ENCODE measurements around the gene TNS3.

Gene TNS3

DNA sequence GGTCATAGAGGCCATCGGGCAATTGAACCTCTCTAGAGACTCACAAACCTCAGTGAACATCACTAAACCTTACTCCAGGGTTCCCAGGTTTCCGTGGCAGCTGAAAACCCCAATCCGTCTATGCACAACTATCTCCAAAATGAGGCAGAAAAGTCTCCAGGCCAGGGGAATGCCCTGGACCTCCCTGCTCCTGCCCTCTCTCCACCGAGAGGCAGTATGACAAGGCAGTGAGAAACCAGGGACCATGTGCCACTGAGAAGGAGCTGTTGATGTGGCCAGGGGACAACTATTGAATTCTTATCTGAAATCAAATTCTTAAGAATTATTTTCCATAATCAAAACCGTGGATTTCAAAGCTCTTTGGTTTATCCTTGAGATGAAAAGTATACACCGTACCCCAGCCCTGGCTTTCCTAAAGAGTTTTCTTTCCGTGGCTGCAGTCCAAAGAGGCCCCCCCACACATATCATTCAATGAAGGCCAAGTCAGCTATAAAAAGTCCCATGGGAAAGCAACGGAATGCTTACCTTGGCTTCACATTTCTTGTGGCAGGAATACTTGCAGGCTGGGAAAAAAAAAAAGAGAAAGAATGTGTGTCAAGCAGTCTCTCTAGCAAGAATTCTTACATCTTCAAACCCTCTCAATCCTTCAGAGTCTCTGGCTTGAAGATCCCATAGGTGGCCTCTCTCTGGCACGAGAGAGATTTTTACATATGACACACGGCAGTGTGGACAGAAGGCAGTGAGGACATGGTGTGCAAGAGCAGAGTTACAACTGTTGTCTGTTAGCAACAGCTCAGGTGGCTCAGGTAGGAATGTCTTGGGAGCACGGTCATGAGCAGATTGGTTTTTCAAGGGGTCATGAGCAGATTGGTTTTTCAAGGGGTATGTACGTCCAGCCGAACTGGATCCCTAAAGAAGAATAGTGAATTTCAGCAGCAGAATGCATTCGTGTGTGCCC, 75.2 kb downstream of the TNS3 start:
- DNase-seq (ENCODE audit: low read depth in 2 of 2): no peak

DNA sequence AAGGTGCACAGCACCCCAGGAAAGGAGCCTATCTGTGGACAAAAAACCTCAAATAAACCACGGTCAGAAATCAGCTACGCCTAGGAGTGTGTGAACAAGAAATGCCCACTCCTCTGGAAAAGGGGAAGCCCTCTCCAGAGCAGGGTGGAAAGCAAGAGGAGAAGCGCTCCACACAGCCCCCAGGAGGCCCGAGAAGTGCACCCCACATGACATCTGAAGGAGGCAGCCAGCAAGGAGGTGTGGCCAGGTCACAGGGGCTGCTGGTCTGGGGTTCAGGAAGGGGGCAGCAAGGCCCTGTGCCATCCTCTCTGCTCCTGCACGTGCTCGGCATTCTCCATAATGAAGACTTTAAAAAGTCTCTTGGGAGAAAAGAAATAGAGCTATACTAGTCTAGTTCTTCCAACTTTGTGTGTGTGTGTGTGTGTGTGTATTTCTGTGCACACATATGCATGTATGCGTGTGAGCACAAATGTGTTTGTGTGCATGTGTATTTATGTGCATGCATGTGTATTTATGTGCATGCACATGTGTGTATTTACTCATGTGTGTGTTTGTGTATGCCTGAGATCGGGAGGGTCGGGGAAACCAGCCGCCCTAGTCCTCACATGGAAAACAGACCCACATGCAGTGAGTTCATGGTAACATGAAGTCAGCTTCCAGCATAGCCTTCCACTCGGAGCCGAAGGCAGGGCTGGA, 76.5 kb downstream of the TNS3 start:
- DNase-seq (ENCODE audit: low read depth in 2 of 2): no peak

DNA sequence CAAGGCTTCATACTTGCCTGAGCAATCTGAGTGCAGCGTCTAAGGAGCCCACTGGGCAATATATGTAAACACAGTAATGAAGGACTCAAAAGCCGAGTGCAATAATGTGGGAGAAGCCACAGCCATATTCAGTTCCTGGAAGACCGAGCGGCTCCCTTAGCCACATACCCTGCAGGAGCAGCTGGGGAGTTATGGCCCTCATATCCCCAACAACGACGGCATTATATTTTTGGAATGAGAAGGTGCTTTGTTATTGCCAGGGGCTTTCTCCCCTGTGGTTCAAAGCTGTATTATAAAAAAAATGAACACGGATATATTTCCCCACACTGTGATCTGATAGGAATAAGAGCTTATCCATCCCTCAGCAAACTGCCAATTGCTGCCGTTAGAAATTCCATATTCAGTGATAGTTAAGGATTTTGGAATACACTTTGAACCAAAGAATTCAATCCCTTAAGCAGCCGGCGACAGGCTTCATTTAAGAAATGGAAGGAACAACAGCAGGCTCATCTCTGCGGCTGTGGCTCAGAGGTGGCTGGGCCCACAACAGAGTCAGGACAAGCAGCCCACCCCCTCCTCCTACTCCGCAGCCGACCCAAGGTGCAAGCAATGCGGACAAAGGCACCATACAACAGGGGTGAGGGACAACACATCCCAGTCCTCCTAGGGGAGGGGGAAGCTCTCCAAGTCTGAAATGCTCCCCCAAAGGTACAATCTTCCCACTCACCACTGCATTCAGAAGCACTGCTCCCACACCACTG, 77.2 kb downstream of the TNS3 start:
- no peak for DNase-seq (ENCODE audit: low read depth in 2 of 2)

DNA sequence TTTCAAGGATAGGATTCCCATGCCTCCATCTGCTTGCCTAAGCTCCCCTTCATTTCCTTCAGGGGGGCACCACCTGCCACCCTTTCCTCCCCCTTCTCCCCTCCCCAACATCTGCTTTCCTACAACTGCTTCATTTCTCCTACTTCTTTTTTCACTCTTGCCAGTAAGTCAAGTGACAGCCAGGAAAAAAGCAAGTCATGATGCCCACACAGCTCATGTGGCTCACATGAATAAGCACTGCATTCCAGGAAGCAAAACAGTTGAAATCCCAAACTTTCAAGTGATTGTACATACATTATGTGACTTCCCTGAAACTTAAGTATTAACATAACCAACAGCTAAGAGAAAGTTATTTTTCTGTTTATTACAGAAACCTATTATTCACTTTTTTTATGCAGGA, 78.6 kb downstream of the TNS3 start:
- no peak for DNase-seq (ENCODE audit: low read depth in 2 of 2)

DNA sequence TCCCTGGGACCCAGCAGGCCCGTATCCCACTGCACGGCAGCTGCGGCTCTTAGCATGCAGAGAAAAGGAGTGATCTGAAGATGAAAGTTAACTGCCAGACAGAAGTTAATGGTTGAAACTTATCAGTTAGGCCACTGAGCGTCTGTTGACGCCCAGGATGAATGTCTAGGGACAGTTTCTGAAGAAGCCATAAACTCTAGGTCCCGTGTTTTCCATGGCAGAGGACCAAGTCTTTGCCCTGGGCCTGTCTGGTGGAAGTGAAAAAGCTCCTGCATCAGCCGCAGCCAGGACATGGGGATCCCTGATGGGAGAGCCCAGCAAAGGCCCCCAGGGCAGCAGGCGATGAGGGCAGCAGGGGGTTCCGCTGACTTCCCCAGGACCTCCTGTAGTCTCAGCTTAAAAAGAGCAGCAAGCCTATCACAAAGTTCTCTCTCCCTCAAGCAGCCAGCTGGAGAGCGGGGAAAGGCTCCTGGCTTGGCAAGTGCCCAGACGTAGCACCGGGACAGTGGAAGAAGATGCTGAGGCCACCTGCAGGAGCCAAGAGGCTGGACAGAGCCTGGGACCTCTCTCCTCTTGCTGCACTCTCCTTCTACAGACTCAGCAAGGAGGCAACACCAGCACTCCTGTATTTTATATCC, 79.6 kb downstream of the TNS3 start:
- no peak for DNase-seq (ENCODE audit: low read depth in 2 of 2)

DNA sequence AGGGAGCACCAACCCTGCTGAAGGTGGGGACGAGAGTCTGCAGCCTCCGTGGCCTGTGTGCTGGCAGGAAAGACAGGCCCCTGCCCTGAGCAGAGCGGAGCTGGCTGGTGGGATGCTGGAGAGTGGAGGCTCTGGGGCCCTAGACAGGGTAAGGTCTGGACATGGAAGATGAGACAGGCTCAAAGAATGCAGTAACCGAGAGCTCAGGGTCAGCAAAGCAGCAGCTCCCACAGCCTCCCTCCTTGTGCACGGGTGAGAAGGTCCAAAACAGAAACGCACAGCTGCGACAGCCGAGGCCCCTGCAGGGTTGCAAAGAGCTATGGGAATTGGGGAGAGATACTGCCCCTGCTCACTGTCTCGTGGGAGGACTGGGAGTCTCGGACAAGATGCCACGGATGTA, 80.5 kb downstream of the TNS3 start:
- no peak for DNase-seq (ENCODE audit: low read depth in 2 of 2)

DNA sequence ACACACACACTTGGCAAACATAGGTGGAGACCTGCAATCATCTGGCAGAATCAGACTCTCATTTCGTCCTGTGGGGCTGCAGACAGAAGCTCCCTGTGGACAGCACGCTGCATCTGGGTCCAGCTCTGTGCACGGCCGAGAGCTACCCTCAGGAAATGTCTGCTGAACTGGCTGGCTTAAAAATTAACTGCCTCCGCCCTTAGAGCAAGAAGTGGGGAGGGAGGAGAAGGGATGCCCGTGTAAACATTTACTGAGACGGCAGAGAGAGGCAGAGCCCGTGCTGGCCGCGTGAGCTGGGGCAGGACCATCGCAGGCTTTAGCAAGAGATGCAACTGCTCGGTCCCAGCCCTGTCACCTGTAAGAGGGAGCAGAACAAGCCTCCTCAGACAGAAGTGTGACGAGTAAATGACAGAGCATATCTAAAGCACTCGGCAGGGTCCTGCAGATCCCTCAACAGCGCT, 81.8 kb downstream of the TNS3 start:
- no peak for DNase-seq (ENCODE audit: low read depth in 2 of 2)

DNA sequence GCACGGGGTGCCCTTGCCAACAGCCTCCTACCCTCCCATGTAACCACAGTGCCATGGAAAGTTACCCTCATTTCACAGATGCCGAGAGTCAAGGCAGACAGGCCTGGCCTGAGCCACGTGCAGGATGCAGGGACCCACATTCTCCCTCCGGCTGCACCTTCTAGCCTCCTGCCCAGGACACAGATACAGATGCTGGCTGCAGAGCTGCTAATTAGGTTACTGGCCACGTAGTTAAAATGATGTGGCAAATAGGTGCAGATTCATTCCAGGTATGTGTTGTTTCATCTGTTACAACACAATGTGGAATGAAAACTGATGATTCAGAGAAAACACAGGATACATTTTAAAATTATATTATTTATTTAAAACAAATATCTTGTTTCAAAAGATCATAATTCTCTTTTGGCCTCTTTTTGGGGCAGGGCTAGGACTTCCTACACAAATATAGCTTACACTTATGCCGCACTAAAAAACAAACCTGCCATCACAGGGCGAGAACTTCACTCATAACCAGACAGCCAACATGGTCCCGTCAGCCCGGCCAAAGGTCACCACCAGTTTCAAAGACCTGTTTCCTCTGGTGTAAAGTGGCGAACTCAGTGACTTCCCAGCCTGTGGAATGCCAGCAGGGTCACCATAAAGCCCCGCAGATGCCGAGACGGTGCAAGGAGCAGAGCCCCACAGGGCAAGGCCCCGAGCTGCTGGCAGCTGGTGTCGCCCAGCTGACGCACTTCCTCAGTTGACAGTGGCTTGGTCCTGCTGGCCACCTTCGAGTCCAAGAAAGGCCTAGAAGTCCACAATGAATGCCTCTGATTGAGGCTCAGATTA, 83.5 kb downstream of the TNS3 start:
- no peak for DNase-seq (ENCODE audit: low read depth in 2 of 2)

DNA sequence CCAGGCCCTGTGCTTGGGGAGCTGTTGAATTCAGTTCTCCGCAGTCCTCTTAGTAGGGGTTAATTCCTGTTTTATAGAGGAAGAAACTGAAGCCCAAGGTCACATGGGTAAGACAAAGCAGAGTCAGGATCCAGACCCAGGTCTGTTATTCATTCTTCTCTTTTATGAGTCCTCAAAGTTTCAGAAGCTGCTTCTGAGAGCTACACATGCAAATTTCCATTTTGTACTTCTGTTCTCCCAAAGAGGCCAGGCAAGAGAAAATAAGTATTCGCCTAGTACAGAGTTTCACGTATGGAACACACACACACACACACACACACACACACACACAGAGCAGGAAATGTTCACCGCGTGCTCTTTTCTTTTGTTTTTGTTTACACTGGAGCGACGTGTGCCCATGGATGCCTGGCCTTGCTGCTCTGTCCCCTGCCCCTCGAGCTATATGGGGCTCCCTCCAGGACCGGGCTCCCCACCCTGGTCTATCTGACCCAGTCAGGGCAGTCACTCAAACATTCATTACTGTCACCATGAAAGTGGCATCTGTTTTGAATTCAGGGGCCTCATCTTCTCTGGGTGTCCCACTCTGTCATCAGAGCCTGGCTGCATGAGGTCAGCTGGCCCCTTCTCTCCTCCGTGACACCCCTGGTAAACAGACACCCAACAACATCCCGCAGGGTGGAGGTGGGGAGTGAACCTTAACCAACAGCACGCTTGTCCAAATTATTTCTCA, 84.4 kb downstream of the TNS3 start:
- no peak for DNase-seq (ENCODE audit: low read depth in 2 of 2)

DNA sequence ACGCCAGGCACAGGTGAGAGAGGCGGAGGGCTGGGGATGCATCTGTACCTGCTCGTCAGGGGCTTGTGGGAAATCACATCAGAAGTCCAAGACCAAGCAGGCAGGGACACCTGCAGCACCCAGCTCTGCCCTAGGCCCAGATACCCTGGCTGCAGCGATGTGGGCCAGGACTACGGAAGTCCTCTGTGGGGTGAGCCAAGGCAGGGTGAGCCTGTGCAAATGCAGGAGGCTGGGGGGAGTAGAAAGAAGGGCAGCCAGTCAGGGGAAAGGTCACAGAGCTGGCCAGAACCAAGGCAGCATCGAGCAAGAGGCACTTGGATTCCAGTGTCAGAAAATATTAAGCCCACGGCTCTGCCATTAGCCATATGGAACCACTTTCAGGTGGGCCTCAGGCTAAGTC, 85.2 kb downstream of the TNS3 start:
- no peak for DNase-seq (ENCODE audit: low read depth in 2 of 2)

DNA sequence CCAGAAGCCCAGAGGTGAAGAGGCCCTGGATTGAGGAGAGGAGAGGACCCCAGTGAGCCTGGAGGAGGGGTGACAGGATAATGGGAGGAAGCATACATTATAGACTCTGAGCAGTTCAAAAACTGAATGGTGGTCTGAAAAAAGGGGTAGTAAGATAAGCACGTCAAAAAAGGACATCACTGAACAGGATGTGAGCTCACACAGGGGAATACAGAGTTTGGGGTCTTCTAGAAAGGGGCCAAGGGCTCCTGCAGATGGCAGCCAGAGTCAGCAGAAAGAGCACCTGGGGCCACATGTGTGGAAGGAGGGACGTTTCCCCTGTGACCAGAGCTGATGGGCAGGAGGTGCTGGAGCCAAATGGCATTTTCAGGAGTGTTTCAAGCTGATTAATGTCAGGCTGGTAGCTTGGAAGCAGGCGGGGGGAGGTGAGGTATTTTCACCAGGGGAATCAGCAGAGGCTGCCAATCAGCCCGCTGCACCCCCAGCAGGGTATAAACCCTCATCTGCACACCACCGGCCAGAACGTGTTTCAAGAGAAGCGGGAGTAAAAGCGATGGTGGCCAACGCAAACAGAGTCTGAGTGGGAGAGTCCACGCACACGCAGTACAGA, 85.8 kb downstream of the TNS3 start:
- no peak for DNase-seq (ENCODE audit: low read depth in 2 of 2)

DNA sequence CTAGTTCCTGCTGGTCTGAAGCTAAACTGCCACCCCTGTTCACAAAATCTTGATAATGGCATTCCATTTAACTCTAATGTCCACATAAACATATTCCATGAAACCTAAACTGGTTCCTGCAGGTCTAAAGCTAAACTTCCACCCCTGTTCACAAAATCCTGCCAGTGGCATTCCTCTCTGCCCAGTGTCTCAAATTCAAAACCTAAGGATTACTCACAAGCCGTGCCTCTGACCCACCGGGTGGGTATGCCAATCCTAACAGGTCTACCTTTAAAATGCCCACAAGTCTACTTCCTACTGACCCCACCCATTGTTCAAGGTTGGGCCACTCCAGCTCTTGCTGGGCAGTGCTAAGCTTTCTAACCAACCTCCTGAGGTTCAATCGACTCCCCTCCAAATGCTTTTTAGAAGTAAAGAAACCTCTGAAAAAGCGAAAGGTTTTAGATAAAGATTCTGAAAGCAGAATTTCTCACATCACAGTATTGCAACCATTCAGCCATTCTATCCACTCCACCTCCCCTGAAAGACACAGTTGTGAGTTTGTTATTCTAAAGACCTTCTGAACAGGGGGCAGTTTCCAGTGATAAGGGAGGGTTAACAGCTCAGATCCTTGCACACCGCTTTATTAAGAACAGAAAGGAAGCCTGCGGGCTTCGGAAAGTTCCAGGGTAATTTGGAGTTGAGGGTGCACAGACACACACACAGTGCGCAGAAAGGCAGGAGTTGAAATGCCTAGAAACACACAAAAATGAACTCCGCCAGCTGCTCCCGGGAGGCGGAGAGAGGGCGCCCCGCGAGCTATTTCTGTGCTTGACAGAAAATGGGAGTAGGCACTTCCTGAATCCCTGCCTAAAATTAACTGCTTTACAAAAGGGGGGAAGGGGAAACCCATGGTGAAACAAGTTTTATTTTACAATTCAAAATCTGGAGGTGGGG, 87.7 kb downstream of the TNS3 start:
- no peak for DNase-seq (ENCODE audit: low read depth in 2 of 2)

DNA sequence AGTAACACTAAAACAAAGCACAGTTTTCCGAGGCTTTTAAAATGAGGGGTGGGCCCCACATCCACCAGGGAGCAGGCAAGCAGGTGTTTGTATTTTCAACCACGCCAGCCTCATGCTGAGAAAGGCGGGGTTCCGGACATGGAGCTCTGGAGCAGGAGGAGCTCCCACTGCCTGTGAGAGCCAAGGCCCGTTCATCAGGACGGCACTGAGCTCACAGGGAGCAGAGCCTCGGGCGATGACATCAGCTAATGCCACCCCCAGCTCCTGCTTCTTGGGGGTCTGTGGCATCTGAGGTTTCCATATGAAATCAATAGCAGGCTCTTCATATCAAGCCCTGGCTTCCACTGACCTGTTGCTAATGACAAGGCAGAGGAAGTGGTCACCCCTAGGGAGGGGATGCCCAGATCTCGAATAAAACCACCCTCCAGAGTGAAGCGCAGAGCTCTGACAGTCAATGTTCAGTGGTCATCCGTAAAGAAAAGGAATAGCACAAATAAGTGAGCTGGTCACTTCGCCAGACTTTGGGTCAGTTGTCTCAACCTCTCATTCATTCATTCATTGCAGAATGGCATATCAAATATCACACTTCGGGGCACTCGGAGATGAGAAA, 89.1 kb downstream of the TNS3 start:
- DNase-seq (ENCODE audit: low read depth in 2 of 2): no peak

DNA sequence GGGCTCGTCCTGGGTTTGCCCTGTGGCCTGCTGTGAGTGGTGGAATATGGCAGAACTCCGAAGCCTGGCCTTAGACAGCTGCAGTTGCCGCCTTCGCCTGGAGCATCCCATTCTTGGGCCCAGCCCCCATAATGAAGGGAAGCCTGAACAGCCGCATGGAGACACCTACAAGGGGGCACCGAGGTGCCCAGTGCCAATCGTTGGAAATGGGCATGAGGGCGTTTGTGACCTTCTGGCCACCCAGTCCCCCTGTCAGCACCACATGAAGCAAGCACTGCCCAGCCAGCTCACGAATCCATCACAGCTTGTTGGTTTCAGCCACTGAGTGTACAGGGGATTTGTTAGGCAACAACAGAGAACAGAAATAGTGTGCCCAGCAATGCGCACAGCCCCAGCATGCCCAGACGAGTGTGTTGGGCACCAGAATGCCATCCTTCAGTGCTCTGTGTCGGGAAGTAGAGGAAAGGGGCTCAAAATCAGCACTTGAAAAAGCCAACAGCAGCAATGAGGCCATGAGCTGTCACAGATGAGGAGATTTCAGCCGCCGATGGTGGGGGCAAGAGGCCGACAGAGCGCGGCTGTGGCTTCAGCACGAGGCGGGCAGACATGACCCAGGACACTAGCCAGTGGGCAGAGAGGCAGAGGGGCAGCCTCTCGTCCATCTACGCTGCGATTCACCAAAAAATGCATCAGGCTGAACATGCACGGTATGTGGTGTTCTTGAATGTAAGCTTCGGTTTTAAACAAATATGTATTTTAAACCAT, 91.2 kb downstream of the TNS3 start:
- no peak for DNase-seq (ENCODE audit: low read depth in 2 of 2)

DNA sequence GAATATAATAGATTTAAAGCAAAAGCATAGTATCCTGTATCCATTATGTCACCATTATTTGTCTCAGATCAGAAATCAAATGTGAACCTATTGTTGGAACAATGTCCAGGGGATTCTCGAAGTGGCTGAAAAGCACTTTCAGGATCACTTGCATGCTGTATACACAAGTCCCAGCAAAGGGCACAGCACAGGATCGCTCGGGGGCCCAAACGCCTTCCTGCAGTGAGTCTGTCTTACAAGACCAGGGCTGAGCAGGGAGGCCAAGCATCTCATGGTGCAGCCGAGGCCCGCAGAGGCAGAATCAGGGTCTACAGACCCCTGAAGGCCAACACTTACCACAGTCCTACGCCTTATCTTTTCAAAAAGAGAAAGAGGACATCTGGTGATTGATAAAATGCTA, 92.3 kb downstream of the TNS3 start:
- DNase-seq (ENCODE audit: low read depth in 2 of 2): no peak

DNA sequence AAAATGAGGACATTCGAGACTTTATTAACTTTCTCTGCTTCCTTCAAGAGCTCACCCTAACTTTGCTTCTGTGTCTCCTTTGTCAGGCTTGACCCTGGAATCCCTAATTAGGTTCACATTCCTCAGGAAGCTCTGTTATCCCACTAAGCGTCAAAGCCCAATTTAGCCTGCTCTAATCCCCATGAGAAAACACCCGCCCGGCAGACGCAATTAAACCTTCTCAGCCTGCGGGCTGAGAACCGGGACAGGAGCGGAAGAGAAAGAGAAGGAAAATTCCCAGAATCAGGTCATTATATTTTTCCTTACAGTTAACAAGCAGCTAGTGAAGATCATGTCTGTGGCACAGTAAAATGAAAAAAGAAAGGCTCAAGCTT, 93.0 kb downstream of the TNS3 start:
- DNase-seq (ENCODE audit: low read depth in 2 of 2): no peak

DNA sequence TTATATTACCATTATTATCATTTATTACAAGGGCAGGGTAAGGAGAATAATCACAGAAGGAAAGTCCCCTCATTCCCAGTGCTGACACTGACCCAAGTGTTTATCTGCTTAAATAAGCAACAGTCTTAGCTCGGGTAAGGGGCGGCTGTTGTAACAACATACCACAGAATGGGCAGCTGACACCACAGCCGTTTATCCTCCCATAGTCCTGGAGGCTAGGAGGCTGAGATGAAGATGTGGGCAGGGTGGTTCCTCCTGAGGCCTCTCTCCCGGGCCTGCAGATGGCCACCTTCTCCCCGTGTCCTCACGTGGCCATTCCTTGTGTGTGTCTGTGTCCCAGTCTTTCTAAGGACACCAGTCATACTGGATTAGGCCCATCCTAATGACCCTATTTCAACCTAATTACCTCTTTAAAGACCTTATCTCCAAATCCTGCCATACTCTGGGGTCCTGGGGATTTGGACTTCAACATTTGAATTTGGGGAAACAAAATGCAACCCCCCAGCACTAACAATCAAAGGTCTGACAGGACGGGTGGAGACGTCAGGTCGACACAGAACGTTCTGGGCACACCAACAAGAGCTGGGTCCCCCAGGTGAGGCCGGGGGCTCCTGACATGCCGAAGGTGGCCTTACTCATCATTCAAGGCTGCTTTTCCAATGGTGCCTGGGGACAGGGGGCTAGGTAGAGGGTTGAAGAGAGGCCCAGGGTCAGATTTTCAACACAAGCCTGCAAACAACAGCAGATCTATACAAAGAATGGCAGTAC, 93.5 kb downstream of the TNS3 start:
- DNase-seq (ENCODE audit: low read depth in 2 of 2): no peak

Measured in stimulated activated CD4-positive, alpha-beta T cell treated with anti-CD3 and anti-CD28 coated beads, Interleukin-1b, Interleukin-23, amount 100 ng/mL, for 1 hour (primary cell).